Rectal smooth muscle tissue (tissue), 1 donor: Measurements from ENCODE around the gene NFKB1.

Experiments used
- H3K27ac ChIP-seq: one replicate; pipeline ENCODE4 v1.7.0; 2013; ENCODE audit warnings: low read depth, low read length, inconsistent platforms
- H3K27me3 ChIP-seq: one replicate; pipeline ENCODE4 v1.7.0; 2013; ENCODE audit warnings: low read length; ENCODE audit not compliant: control insufficient read depth, insufficient read depth
- H3K36me3 ChIP-seq: one replicate; pipeline ENCODE4 v1.7.0; 2013; ENCODE audit warnings: low read length; ENCODE audit not compliant: control insufficient read depth, insufficient read depth
- H3K4me1 ChIP-seq: one replicate; pipeline ENCODE4 v1.7.0; 2013; ENCODE audit warnings: low read length; ENCODE audit not compliant: control insufficient read depth, insufficient read depth
- H3K4me3 ChIP-seq: one replicate; pipeline ENCODE4 v1.7.0; 2013; ENCODE audit warnings: low read length
- H3K9ac ChIP-seq: one replicate; pipeline ENCODE4 v1.7.0; 2013; ENCODE audit warnings: low read length

Gene NFKB1

DNA sequence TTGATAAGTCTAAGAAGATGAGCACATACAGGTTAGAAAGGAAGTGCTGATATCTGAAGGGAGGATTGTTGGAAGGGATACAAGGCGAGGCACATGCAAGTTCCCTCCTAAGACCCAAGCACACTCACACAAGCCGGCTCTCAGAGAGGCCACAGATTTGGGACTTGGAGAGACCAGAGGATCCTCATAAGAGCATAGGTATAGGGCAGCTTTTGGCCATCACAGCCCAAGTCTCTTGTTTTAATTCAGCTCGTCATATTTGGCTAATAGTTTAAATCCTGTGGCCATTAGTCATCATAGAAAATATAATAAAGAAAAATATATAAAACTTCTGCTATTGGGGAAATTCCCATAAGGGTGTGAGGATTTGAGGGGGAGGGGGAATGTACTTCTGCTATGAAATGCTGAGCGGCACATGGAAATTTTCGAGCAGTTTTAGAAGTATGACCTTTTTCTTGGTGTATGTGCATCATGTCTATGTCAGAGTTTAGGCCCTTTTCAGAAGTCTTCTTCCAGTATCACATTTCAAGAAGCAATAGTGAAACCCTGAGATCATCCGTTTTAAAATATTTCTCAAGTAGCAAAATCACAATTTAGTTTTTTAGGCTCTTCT lies 97.7 kb downstream of the NFKB1 start:
- Histone ChIP-seq H3K27me3 (no peaks in the 10 kb centered on the region), H3K36me3 (peaks cover 26% of the 10 kb centered on the region), H3K4me1 (no peaks in the 10 kb centered on the region), H3K9ac (no peak overlapping the region), H3K4me3 (no peak overlapping the region), H3K27ac (no peak overlapping the region)

DNA sequence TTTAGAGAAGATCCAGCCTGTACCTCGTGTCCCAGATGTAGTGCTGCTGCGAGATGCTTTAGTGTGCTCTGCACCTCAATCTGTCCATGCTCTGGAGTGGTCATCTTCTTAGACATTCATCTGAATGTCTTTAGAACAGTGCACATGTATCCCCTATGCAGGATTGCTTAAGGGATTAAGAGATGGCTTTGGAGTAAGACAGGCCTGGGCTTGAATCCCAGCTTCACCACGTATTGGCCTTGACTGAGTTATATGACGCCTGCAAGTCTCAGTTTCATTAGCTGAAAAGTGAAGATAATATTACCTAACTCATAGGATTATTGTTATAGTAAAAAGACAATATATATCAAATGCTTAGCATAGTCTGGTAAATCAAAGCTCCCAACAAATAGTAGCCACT lies 98.3 kb downstream of the NFKB1 start:
- Histone ChIP-seq H3K27me3 (no peaks in the 10 kb centered on the region), H3K9ac (no peak overlapping the region), H3K36me3 (peaks cover 28% of the 10 kb centered on the region), H3K4me3 (no peak overlapping the region), H3K4me1 (no peaks in the 10 kb centered on the region), H3K27ac (no peak overlapping the region)

DNA sequence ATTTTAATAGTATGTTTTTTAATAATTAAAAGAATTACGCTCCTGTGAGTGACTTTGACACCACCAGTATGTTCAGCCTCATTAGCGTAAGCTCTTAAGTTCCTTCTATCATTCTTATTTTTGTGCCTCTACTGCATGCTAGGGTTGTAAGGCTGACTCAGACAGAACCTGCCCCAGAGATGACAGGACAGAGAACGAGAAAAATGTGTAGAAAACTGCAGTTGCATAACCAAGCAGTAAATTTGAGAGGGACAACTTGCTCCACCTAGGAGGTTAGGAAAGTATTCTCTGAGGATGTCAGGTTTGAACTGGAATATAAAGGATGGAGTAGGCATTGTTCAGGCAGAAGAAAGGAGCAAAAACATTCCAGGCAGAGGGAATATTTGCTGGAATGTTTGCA lies 98.7 kb downstream of the NFKB1 start:
- H3K27ac ChIP-seq, result no peak overlapping the region

DNA sequence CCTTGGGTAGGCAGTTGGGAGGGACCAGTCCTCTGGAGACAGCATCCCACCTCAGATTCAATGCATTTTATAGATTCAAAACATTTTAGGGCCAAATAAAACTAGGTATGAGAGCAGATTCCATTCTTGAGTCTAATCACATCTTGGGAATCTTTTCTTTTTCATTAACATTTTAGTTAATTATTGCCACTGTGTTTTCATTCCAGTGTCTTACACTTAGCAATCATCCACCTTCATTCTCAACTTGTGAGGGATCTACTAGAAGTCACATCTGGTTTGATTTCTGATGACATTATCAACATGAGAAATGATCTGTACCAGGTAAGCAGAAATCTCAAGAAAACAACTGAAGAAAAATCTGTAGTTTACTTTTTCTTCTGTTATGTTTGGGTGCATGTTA lies 99.5 kb downstream of the NFKB1 start:
- Histone ChIP-seq H3K4me3 (no peak overlapping the region), H3K36me3 (peaks cover 28% of the 10 kb centered on the region), H3K27me3 (no peaks in the 10 kb centered on the region)

More for the DNA sequence above, 98.7 kb downstream of the NFKB1 start:
- no peaks in the 10 kb centered on the region for H3K4me1 ChIP-seq
- no peak overlapping the region for H3K9ac ChIP-seq
- H3K4me3 ChIP-seq, result no peak overlapping the region
- peaks cover 28% of the 10 kb centered on the region for H3K36me3 ChIP-seq
- no peaks in the 10 kb centered on the region for H3K27me3 ChIP-seq

DNA sequence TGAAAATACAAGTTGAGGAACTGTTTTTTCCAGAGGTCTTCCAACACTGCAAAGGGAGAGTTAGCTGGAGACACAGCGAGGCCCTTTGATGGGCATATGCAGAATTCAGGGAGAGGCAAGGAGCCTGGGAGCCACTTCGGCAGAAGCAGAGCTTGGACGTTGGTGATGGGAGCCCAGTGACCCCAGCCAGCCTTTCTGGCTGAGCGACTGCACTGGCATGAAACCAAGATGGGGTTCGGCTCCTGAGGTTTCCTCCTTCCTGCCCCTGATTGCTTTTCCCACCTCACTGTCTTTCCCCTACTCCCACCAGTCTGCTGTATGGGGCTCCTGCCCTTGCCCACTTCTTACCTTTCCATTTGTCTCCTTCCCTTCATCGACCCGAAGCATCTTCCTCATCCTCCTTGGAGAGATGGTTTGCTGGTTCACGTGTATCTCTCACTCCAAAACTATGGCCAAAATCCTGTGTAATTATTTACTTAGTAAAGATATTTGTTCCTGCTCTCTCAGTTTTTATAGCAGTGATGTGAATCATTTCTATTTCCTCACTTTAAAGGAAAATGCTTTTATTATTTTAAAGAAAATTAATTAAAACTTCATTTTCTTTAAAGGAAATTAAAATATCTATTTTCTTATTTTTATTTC lies 100.5 kb downstream of the NFKB1 start:
- Histone ChIP-seq H3K4me1 (no peaks in the 10 kb centered on the region), H3K36me3 (peaks cover 24% of the 10 kb centered on the region), H3K27ac (no peak overlapping the region), H3K9ac (no peak overlapping the region), H3K4me3 (no peak overlapping the region), H3K27me3 (no peaks in the 10 kb centered on the region)

More for the DNA sequence above, 99.5 kb downstream of the NFKB1 start:
- Histone ChIP-seq H3K9ac (no peak overlapping the region), H3K4me1 (no peaks in the 10 kb centered on the region), H3K27ac (no peak overlapping the region)

DNA sequence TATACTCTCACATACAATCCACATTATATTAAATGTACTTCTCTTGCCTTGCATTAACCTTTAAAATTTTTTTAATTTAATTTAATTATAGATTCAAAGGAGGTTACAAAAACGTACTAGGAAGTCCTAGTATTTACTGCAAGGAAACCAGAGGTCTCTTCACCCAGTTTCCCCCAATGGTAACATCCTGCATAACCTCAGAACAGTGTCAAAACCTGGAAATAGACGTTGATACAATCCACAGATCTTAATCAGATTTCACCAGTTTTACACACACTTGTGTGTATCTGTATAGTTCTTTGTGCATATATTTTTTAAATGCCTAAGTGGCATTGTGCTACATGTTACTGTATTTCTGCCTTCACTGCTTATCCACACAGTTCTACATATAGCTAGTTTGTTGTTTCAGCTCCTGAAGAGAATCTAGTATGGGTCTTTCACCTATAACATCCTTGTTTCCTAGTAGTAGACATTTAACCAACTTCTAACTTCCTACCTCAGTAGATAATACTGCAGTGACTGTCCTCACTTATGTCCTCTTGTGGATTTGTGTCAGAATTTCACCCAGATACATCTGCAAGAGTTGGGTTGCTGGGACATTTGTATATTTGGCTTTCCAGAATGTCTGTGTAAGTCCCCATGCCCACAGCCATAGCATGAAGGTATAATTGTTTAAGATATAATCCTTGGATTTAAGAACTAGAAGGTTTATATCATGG lies 103.2 kb downstream of the NFKB1 start:
- Histone ChIP-seq H3K9ac (no peak overlapping the region), H3K36me3 (peaks cover 28% of the 10 kb centered on the region), H3K27me3 (no peaks in the 10 kb centered on the region), H3K4me1 (no peaks in the 10 kb centered on the region), H3K4me3 (no peak overlapping the region), H3K27ac (no peak overlapping the region)

DNA sequence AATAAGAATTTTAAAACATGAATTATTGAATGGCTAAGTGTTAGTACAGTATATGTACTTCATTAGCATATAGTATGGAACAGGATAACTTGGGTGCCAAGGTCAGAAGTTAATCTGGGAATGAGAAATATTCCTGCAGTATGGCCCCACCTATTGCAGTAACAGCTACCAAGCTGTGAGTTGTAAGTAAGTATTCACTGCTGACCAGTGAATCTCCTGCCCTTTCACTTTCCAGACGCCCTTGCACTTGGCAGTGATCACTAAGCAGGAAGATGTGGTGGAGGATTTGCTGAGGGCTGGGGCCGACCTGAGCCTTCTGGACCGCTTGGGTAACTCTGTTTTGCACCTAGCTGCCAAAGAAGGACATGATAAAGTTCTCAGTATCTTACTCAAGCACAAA lies 105.1 kb downstream of the NFKB1 start:
- Histone ChIP-seq H3K9ac (no peak overlapping the region), H3K4me3 (no peak overlapping the region), H3K27ac (no peak overlapping the region), H3K4me1 (no peaks in the 10 kb centered on the region), H3K27me3 (no peaks in the 10 kb centered on the region), H3K36me3 (peaks cover 27% of the 10 kb centered on the region)

DNA sequence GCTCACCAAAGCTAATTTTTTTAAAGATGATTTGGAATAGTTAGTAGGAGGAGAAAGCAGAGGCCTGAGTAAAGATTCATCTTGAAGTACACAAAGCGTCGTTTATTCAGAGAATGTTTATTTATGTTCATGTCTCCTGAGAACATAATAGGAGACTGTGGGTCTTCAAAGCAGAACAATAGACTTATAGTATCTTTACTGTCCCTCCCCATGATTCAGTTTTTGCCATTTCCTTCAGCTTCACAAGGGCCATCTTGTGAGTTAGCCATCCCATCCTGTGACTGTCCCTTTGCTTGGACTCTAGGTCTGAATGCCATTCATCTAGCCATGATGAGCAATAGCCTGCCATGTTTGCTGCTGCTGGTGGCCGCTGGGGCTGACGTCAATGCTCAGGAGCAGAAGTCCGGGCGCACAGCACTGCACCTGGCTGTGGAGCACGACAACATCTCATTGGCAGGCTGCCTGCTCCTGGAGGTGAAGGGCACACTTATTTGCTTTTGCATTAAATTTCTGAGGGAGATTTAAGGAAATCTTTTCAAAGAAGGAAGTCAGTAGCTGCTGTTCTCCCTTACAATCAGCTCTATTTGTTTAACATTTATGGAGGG lies 105.8 kb downstream of the NFKB1 start:
- peaks cover 28% of the 10 kb centered on the region for H3K36me3 ChIP-seq
- no peaks in the 10 kb centered on the region for H3K4me1 ChIP-seq
- H3K27ac ChIP-seq, result no peak overlapping the region
- H3K4me3 ChIP-seq, result no peak overlapping the region
- H3K9ac ChIP-seq, result no peak overlapping the region
- no peaks in the 10 kb centered on the region for H3K27me3 ChIP-seq

DNA sequence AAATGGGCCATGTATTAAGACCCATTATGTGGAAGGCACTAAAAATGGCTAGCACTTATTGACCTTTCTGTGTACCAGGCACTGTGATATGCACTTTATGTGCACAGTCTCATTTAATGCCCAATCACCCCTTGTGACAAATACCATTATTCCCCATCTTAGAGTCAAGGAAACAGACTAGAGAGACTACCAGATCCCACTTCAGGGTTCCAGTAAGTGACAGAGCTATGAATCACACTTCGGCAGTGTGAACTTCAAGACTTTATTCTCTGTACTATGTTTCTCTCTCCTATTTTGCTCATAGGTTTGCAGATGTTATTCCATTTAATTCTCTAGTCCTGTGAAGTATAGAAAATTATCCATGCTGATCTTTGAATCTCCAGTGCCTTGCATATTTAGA lies 107.0 kb downstream of the NFKB1 start:
- H3K27ac ChIP-seq, result no peak overlapping the region
- peaks cover 33% of the 10 kb centered on the region for H3K36me3 ChIP-seq
- no peak overlapping the region for H3K9ac ChIP-seq
- H3K4me3 ChIP-seq, result no peak overlapping the region
- H3K27me3 ChIP-seq, result no peaks in the 10 kb centered on the region
- H3K4me1 ChIP-seq, result no peaks in the 10 kb centered on the region

DNA sequence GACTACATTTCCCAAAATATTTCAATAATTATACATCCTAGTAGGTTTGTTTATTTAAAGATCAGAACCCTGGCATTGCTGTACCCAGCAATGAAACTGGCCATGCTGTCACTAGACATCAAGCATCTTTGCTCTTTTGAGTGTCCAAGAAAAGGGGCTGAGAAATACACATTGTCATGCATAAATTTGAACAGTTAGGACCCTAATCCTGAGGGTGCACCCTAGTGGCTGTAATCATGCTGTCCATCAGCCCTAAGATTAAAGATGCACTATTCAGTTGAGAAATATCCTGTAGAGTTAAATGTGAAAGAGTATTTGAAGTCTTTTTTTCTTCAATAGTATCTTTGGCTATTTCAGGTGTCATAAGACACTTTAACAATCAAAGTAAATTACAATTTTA lies 108.8 kb downstream of the NFKB1 start:
- Histone ChIP-seq H3K9ac (no peak overlapping the region), H3K36me3 (peaks cover 39% of the 10 kb centered on the region), H3K4me3 (no peak overlapping the region), H3K27me3 (no peaks in the 10 kb centered on the region), H3K4me1 (no peaks in the 10 kb centered on the region), H3K27ac (no peak overlapping the region)

DNA sequence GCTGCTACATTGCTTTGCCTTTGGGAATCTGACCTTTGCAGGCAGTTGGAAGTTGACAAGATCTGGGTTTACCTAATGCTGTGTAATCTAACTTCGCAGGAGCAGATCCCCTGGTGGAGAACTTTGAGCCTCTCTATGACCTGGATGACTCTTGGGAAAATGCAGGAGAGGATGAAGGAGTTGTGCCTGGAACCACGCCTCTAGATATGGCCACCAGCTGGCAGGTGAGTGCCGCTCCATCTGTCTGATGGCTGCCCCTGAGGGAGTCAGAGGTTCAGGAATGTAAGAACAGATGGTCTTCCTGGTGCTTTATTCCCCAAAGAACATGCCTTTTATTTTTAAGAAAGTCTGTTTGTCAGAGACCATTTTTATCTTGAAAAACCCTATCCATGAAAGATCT lies 109.3 kb downstream of the NFKB1 start:
- Histone ChIP-seq H3K27ac (no peak overlapping the region), H3K4me3 (no peak overlapping the region), H3K9ac (no peak overlapping the region), H3K4me1 (no peaks in the 10 kb centered on the region), H3K36me3 (peaks cover 43% of the 10 kb centered on the region), H3K27me3 (no peaks in the 10 kb centered on the region)

DNA sequence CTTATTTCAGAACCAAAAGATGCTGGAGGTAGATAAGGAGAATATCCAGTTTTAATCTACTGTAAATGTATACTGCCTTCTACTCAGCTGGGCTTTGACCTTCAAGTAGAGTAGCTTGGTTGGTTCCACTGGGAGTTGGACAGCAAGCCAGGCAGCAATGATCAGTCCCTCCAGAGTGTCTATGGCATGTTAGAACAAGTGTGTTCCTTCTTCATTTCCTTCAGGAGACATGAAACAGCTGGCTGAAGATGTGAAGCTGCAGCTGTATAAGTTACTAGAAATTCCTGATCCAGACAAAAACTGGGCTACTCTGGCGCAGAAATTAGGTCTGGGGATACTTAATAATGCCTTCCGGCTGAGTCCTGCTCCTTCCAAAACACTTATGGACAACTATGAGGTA lies 111.1 kb downstream of the NFKB1 start:
- peaks cover 43% of the 10 kb centered on the region for H3K36me3 ChIP-seq
- H3K9ac ChIP-seq, result no peak overlapping the region
- no peak overlapping the region for H3K27ac ChIP-seq

More for the DNA sequence above, 111.1 kb downstream of the NFKB1 start:
- no peaks in the 10 kb centered on the region for H3K27me3 ChIP-seq
- no peak overlapping the region for H3K4me3 ChIP-seq
- no peaks in the 10 kb centered on the region for H3K4me1 ChIP-seq
